SU-DHL-6 (cell line): ENCODE data around the gene OR5K1.

ENCODE experiments used
- EZH2phosphoT487 ChIP-seq: fragments of 200-600 bp; sonication (generic), shearing (Covaris generic); conservative IDR thresholded peaks from 2 replicates; pipeline ENCODE4 v1.6.1; 2018; ENCODE audit warnings: mild to moderate bottlenecking, antibody characterized with exemption, low read length, moderate library complexity, mixed read lengths
- TF ChIP-seq, protein P1 (sequence below): fragments of 200-600 bp; sonication (generic); IDR thresholded peaks from one replicate; pipeline ENCODE4 v1.5.1; 2017; ENCODE audit warnings: antibody characterized with exemption, mild to moderate bottlenecking, low read length, moderate library complexity; ENCODE audit not compliant: insufficient read depth, poor library complexity, severe bottlenecking

DNA sequence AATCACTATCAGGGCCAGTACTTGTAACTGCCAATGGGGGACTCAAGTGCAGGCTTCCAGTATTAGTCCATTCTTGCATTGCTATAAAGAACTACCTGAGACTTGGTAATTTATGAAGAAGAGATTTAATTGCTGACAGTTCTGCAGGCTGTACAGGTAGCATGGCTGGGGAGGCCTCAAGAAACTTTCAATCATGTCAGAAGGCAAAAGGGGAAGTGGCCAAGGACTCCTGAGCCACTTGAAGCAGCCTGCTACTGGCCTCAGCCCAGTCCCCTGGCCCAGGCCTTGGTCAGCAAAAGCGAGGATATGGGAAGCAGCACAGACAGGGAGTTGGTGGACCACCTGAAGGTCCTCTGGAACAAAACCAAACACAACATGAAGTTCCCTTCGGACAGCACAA, 29.2 kb upstream of the OR5K1 start:
- TF ChIP-seq, protein P1, sequence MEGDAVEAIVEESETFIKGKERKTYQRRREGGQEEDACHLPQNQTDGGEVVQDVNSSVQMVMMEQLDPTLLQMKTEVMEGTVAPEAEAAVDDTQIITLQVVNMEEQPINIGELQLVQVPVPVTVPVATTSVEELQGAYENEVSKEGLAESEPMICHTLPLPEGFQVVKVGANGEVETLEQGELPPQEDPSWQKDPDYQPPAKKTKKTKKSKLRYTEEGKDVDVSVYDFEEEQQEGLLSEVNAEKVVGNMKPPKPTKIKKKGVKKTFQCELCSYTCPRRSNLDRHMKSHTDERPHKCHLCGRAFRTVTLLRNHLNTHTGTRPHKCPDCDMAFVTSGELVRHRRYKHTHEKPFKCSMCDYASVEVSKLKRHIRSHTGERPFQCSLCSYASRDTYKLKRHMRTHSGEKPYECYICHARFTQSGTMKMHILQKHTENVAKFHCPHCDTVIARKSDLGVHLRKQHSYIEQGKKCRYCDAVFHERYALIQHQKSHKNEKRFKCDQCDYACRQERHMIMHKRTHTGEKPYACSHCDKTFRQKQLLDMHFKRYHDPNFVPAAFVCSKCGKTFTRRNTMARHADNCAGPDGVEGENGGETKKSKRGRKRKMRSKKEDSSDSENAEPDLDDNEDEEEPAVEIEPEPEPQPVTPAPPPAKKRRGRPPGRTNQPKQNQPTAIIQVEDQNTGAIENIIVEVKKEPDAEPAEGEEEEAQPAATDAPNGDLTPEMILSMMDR, result no peak
- no peak for TF ChIP-seq EZH2phosphoT487
